GM21786 (cell line): ENCODE data around the gene TBX5.

Source experiments
- ATAC-seq: cut with Tn5 transposase; IDR thresholded peaks from one replicate; pipeline ENCODE4 v1.9.1; 2021; ENCODE audit not compliant: unreplicated experiment

TBX5 gene

GRCh38 chr12:114431902-114432301 is 26.0 kb upstream of the TBX5 start:
- ATAC-seq, result no peak

GRCh38 chr12:114430306-114430705 is 24.4 kb upstream of the TBX5 start:
- ATAC-seq, result no peak

- ATAC-seq, result no peak
Observed at GRCh38 chr12:114425031-114425626, 19.2 kb upstream of the TBX5 start.

GRCh38 chr12:114420944-114421335 is 15.0 kb upstream of the TBX5 start:
- ATAC-seq, result no peak

GRCh38 chr12:114420182-114420943 is 14.4 kb upstream of the TBX5 start:
- ATAC-seq, result no peak

GRCh38 chr12:114416028-114416427 is 10.1 kb upstream of the TBX5 start:
- ATAC-seq, result no peak

- no peak for ATAC-seq
Observed at GRCh38 chr12:114415525-114415868, 9.6 kb upstream of the TBX5 start.

GRCh38 chr12:114414866-114415524 is 9.1 kb upstream of the TBX5 start:
- ATAC-seq, result no peak

GRCh38 chr12:114414031-114414865 is 8.3 kb upstream of the TBX5 start:
- ATAC-seq, result no peak

GRCh38 chr12:114412825-114413749 is 7.1 kb upstream of the TBX5 start:
- no peak for ATAC-seq

GRCh38 chr12:114412307-114412706 is 6.4 kb upstream of the TBX5 start:
- ATAC-seq, result no peak

GRCh38 chr12:114411071-114411837 is 5.3 kb upstream of the TBX5 start:
- no peak for ATAC-seq

- no peak for ATAC-seq
Observed at GRCh38 chr12:114409852-114410600, 4.1 kb upstream of the TBX5 start.

GRCh38 chr12:114408886-114409851 is 3.2 kb upstream of the TBX5 start:
- no peak for ATAC-seq

GRCh38 chr12:114408471-114408885 is 2.5 kb upstream of the TBX5 start:
- no peak for ATAC-seq

GRCh38 chr12:114407842-114408411 is 2.0 kb upstream of the TBX5 start:
- ATAC-seq, result no peak
